ENCODE results near the gene USE1.

The USE1 gene

GRCh38 chr19:17206736-17207581 is 8.2 kb upstream of the USE1 start:
- no peak for DNase-seq

GRCh38 chr19:17209126-17210036 is 5.8 kb upstream of the USE1 start:
- no peak for DNase-seq

- no peak for DNase-seq
These were observed 4.9 kb upstream of the USE1 start for GRCh38 chr19:17210296-17210695.

GRCh38 chr19:17211547-17212446 is 3.4 kb upstream of the USE1 start:
- DNase-seq = no peak

GRCh38 chr19:17213334-17213733 is 1.8 kb upstream of the USE1 start:
- no peak for DNase-seq

- no peak for DNase-seq
These were observed 540 bp upstream of the USE1 start for GRCh38 chr19:17214508-17215126.

GRCh38 chr19:17216058-17216670 is 1.0 kb downstream of the USE1 start:
- no peak for DNase-seq

GRCh38 chr19:17219286-17219685 is 4.1 kb downstream of the USE1 start:
- DNase-seq = no peak

GRCh38 chr19:17220207-17220758 is 5.1 kb downstream of the USE1 start:
- DNase-seq = no peak

GRCh38 chr19:17225053-17225452 is 9.9 kb downstream of the USE1 start:
- no peak for DNase-seq

GRCh38 chr19:17226002-17226933 is 11.1 kb downstream of the USE1 start, which contains the start of gene OCEL1:
TSS of gene OCEL1 (plus strand) at chr19:17226226. CDS start at chr19:17226248, 22 bp downstream.
- peak; percentile 97 for DNase-seq

- no peak for DNase-seq
These were observed 12.7 kb downstream of the USE1 start for GRCh38 chr19:17227798-17228367.

GRCh38 chr19:17229890-17230289 is 14.7 kb downstream of the USE1 start:
- DNase-seq = no peak

- DNase-seq = no peak
These were observed 17.1 kb downstream of the USE1 start for GRCh38 chr19:17232258-17232657.

GRCh38 chr19:17234911-17235299 is 19.7 kb downstream of the USE1 start:
- peak; percentile 39 for DNase-seq

- DNase-seq = no peak
These were observed 20.3 kb downstream of the USE1 start for GRCh38 chr19:17235300-17235970.

GRCh38 chr19:17235971-17236777 is 21.0 kb downstream of the USE1 start:
- peak; percentile 49 for DNase-seq

GRCh38 chr19:17236811-17237543 is 21.8 kb downstream of the USE1 start:
- no peak for DNase-seq

All from NCI-H510A (cell line).